WTC11 (cell line): ENCODE measurements around the gene CFAP77. TPM values are rescaled to one million over a fixed set of nuclear protein-coding genes. Genes with fewer than 3 reads are reported as not detected.
A peak's percentile ranks its signal among the peaks of the same experiment; 100 is the strongest.

ENCODE experiments used
- ATAC-seq: fragments of 200-7000 bp; cut with Tn5 transposase; 2 replicates; pipeline ENCODE4 v1.10.0; 2021; ENCODE audit warnings: mild to moderate bottlenecking, moderate library complexity
- CTCF ChIA-PET: fragments of 300-600 bp; sonication (Branson Sonifier 250); formaldehyde crosslinking; loops from one replicate; lab custom pipeline; 2021; ENCODE audit warnings: antibody characterized with exemption; lab: Charles Lee
- POLR2A ChIA-PET: fragments of 350-600 bp; sonication (Branson Sonifier 250); formaldehyde crosslinking; loops from one replicate; lab custom pipeline; 2021; ENCODE audit warnings: antibody characterized with exemption; lab: Charles Lee
- DNase-seq: peaks from one replicate; pipeline ENCODE4 v3.0.0; 2021; ENCODE audit warnings: low spot score
- H3K27ac Mint-ChIP-seq: 2 replicates; pipeline ENCODE4 v1.8.0; 2021; ENCODE audit warnings: mixed read lengths
- H3K27me3 Mint-ChIP-seq: 2 replicates; pipeline ENCODE4 v1.8.0; 2021; ENCODE audit warnings: low read depth, mild to moderate bottlenecking, moderate library complexity, mixed read lengths
- H3K36me3 Mint-ChIP-seq: 2 replicates; pipeline ENCODE4 v1.8.0; 2021; ENCODE audit warnings: mixed read lengths
- H3K4me1 Mint-ChIP-seq: 2 replicates; pipeline ENCODE4 v1.8.0; 2022; ENCODE audit warnings: mixed read lengths
- H3K4me3 Mint-ChIP-seq: 2 replicates; pipeline ENCODE4 v1.8.0; 2021; ENCODE audit warnings: mild to moderate bottlenecking, moderate library complexity, mixed read lengths
- H3K9me3 Mint-ChIP-seq: 2 replicates; pipeline ENCODE4 v1.8.0; 2021; ENCODE audit warnings: mixed read lengths
- CREM ChIP-seq: sonication (generic); formaldehyde crosslinking; IDR thresholded peaks from 2 replicates; pipeline ENCODE4 v1.8.1; 2022; ENCODE audit warnings: mild to moderate bottlenecking, missing genetic modification reagents, moderate library complexity
- ELF4 ChIP-seq: sonication (generic); formaldehyde crosslinking; IDR thresholded peaks from 2 replicates; pipeline ENCODE4 v1.8.1; 2022; ENCODE audit warnings: low read depth, mild to moderate bottlenecking, moderate library complexity, missing genetic modification reagents
- IRF2 ChIP-seq: sonication (generic); formaldehyde crosslinking; IDR thresholded peaks from 2 replicates; pipeline ENCODE4 v1.8.0; 2022; ENCODE audit warnings: low read depth, missing genetic modification reagents, borderline replicate concordance
- JAZF1 ChIP-seq: fragments of 250-450 bp; sonication (Bioruptor Pico); IDR thresholded peaks from 2 replicates; pipeline ENCODE4 v1.9.0; 2021; ENCODE audit warnings: moderate library complexity, mild to moderate bottlenecking, inconsistent platforms
- RORB ChIP-seq: fragments of 250-450 bp; sonication (Bioruptor Pico); IDR thresholded peaks from 2 replicates; pipeline ENCODE4 v1.9.0; 2021; ENCODE audit warnings: mild to moderate bottlenecking
- TCF7 ChIP-seq: sonication (generic); formaldehyde crosslinking; IDR thresholded peaks from 2 replicates; pipeline ENCODE4 v1.8.0; 2022; ENCODE audit warnings: mild to moderate bottlenecking, low read depth, missing genetic modification reagents, moderate library complexity
- TEAD1 ChIP-seq: sonication (generic); formaldehyde crosslinking; IDR thresholded peaks from 2 replicates; pipeline ENCODE4 v1.8.0; 2022; ENCODE audit warnings: mild to moderate bottlenecking, missing genetic modification reagents
- TP53 ChIP-seq: sonication (generic); formaldehyde crosslinking; IDR thresholded peaks from 2 replicates; pipeline ENCODE4 v1.8.1; 2023; ENCODE audit warnings: mild to moderate bottlenecking, missing genetic modification reagents
- ZNF219 ChIP-seq: sonication (generic); formaldehyde crosslinking; IDR thresholded peaks from 2 replicates; pipeline ENCODE4 v1.8.0; 2023; ENCODE audit warnings: missing genetic modification reagents, mild to moderate bottlenecking, borderline replicate concordance
- ZNF396 ChIP-seq: fragments of 250-450 bp; sonication (Bioruptor Pico); IDR thresholded peaks from 2 replicates; pipeline ENCODE4 v1.8.0; 2021; ENCODE audit warnings: mild to moderate bottlenecking, moderate library complexity, borderline replicate concordance
- ZNF423 ChIP-seq: fragments of 250-450 bp; sonication (Bioruptor Pico); IDR thresholded peaks from 2 replicates; pipeline ENCODE4 v2.1.2; 2022; ENCODE audit warnings: mild to moderate bottlenecking, moderate library complexity
- total RNA-seq: library from RNA; stranded (reverse); gene quantifications from 3 replicates; pipeline ENCODE4 v1.2.3, GENCODE V29; 2021
- TF ChIP-seq, protein P1 (sequence below): sonication (generic); formaldehyde crosslinking; IDR thresholded peaks from 2 replicates; pipeline ENCODE4 v1.8.0; 2022; ENCODE audit warnings: mild to moderate bottlenecking, missing genetic modification reagents
- TF ChIP-seq, protein P2 (sequence below): sonication (generic); formaldehyde crosslinking; IDR thresholded peaks from 2 replicates; pipeline ENCODE4 v1.8.1; 2023; ENCODE audit warnings: mild to moderate bottlenecking, missing genetic modification reagents, borderline replicate concordance
- TF ChIP-seq, protein P3 (sequence below): sonication (generic); formaldehyde crosslinking; IDR thresholded peaks from 2 replicates; pipeline ENCODE4 v1.8.1; 2022; ENCODE audit warnings: mild to moderate bottlenecking, moderate library complexity, missing genetic modification reagents
- TF ChIP-seq, protein P4 (sequence below): fragments of 250-450 bp; sonication (Bioruptor Pico); IDR thresholded peaks from 2 replicates; pipeline ENCODE4 v2.1.2; 2022; ENCODE audit warnings: mild to moderate bottlenecking, moderate library complexity
- TF ChIP-seq, protein P5 (sequence below): sonication (generic); formaldehyde crosslinking; IDR thresholded peaks from 2 replicates; pipeline ENCODE4 v1.8.1; 2022; ENCODE audit warnings: low read depth, missing genetic modification reagents, borderline replicate concordance
- TF ChIP-seq, protein P6 (sequence below): sonication (generic); formaldehyde crosslinking; IDR thresholded peaks from 2 replicates; pipeline ENCODE4 v1.8.1; 2023; ENCODE audit warnings: mild to moderate bottlenecking, missing genetic modification reagents
- TF ChIP-seq, protein P7 (sequence below): fragments of 250-450 bp; sonication (Bioruptor Pico); IDR thresholded peaks from 2 replicates; pipeline ENCODE4 v1.9.0; 2021; ENCODE audit warnings: moderate library complexity, mild to moderate bottlenecking, inconsistent platforms, borderline replicate concordance
- TF ChIP-seq, protein P8 (sequence below): sonication (generic); formaldehyde crosslinking; IDR thresholded peaks from 2 replicates; pipeline ENCODE4 v1.8.0; 2022; ENCODE audit warnings: mild to moderate bottlenecking, missing genetic modification reagents
- TF ChIP-seq, protein P9 (sequence below): sonication (generic); formaldehyde crosslinking; conservative IDR thresholded peaks from 2 replicates; pipeline ENCODE4 v1.8.1; 2023; ENCODE audit warnings: mild to moderate bottlenecking, low read depth, missing genetic modification reagents, moderate library complexity

Gene CFAP77
- total RNA-seq, 1 experiment from 2014 or later: 1.2 TPM

DNA sequence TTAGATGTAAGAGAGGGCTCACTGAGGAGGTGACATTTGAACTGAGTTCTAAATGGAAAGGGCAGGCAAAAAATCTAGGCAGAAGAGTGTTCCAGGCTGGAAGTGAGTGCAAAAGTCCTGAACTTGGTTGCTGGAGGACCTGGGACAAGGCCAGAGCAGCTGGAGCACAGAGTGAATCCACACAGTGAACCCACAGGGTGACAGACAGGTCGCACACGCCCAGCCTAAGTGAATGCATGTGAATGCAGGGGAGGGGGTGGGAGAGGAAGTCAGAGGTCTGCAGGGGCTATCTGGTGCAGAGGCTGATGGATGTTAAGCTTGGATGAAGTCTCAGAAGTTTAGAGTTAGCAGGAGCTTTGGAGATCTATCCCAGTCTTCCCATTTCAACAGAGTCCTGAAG, 2.8 kb upstream of the CFAP77 start:
- H3K27ac Mint-ChIP-seq: no peak overlapping the region
- peaks cover 30% of the 10 kb centered on the region for H3K27me3 Mint-ChIP-seq
- H3K4me1 Mint-ChIP-seq: peaks cover 30% of the 10 kb centered on the region
- ChIA-PET POLR2A (no interaction called here), CTCF (no interaction called here)
- H3K36me3 Mint-ChIP-seq: peaks cover 5% of the 10 kb centered on the region
- no peaks in the 10 kb centered on the region for H3K9me3 Mint-ChIP-seq
- DNase-seq (no peak), ATAC-seq (no peak)
- TF ChIP-seq, protein P1, sequence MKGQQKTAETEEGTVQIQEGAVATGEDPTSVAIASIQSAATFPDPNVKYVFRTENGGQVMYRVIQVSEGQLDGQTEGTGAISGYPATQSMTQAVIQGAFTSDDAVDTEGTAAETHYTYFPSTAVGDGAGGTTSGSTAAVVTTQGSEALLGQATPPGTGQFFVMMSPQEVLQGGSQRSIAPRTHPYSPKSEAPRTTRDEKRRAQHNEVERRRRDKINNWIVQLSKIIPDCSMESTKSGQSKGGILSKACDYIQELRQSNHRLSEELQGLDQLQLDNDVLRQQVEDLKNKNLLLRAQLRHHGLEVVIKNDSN (CRISPR knock-in tag): no peak
- no peak for TF ChIP-seq TP53 (CRISPR knock-in tag)
- no peak for TF ChIP-seq ZNF396 (CRISPR knock-in tag)
- no peak for TF ChIP-seq CREM (CRISPR knock-in tag)
- TF ChIP-seq TCF7 (CRISPR knock-in tag): no peak
- TF ChIP-seq, protein P2, sequence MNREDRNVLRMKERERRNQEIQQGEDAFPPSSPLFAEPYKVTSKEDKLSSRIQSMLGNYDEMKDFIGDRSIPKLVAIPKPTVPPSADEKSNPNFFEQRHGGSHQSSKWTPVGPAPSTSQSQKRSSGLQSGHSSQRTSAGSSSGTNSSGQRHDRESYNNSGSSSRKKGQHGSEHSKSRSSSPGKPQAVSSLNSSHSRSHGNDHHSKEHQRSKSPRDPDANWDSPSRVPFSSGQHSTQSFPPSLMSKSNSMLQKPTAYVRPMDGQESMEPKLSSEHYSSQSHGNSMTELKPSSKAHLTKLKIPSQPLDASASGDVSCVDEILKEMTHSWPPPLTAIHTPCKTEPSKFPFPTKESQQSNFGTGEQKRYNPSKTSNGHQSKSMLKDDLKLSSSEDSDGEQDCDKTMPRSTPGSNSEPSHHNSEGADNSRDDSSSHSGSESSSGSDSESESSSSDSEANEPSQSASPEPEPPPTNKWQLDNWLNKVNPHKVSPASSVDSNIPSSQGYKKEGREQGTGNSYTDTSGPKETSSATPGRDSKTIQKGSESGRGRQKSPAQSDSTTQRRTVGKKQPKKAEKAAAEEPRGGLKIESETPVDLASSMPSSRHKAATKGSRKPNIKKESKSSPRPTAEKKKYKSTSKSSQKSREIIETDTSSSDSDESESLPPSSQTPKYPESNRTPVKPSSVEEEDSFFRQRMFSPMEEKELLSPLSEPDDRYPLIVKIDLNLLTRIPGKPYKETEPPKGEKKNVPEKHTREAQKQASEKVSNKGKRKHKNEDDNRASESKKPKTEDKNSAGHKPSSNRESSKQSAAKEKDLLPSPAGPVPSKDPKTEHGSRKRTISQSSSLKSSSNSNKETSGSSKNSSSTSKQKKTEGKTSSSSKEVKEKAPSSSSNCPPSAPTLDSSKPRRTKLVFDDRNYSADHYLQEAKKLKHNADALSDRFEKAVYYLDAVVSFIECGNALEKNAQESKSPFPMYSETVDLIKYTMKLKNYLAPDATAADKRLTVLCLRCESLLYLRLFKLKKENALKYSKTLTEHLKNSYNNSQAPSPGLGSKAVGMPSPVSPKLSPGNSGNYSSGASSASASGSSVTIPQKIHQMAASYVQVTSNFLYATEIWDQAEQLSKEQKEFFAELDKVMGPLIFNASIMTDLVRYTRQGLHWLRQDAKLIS (CRISPR knock-in tag): no peak
- TF ChIP-seq, protein P3, sequence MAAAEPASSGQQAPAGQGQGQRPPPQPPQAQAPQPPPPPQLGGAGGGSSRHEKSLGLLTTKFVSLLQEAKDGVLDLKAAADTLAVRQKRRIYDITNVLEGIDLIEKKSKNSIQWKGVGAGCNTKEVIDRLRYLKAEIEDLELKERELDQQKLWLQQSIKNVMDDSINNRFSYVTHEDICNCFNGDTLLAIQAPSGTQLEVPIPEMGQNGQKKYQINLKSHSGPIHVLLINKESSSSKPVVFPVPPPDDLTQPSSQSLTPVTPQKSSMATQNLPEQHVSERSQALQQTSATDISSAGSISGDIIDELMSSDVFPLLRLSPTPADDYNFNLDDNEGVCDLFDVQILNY: no peak
- TF ChIP-seq, protein P4, sequence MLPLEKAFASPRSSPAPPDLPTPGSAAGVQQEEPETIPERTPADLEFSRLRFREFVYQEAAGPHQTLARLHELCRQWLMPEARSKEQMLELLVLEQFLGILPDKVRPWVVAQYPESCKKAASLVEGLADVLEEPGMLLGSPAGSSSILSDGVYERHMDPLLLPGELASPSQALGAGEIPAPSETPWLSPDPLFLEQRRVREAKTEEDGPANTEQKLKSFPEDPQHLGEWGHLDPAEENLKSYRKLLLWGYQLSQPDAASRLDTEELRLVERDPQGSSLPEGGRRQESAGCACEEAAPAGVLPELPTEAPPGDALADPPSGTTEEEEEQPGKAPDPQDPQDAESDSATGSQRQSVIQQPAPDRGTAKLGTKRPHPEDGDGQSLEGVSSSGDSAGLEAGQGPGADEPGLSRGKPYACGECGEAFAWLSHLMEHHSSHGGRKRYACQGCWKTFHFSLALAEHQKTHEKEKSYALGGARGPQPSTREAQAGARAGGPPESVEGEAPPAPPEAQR: no peak
- TF ChIP-seq, protein P5, sequence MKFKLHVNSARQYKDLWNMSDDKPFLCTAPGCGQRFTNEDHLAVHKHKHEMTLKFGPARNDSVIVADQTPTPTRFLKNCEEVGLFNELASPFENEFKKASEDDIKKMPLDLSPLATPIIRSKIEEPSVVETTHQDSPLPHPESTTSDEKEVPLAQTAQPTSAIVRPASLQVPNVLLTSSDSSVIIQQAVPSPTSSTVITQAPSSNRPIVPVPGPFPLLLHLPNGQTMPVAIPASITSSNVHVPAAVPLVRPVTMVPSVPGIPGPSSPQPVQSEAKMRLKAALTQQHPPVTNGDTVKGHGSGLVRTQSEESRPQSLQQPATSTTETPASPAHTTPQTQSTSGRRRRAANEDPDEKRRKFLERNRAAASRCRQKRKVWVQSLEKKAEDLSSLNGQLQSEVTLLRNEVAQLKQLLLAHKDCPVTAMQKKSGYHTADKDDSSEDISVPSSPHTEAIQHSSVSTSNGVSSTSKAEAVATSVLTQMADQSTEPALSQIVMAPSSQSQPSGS (CRISPR knock-in tag): no peak
- TF ChIP-seq IRF2 (CRISPR knock-in tag): no peak
- TF ChIP-seq, protein P6, sequence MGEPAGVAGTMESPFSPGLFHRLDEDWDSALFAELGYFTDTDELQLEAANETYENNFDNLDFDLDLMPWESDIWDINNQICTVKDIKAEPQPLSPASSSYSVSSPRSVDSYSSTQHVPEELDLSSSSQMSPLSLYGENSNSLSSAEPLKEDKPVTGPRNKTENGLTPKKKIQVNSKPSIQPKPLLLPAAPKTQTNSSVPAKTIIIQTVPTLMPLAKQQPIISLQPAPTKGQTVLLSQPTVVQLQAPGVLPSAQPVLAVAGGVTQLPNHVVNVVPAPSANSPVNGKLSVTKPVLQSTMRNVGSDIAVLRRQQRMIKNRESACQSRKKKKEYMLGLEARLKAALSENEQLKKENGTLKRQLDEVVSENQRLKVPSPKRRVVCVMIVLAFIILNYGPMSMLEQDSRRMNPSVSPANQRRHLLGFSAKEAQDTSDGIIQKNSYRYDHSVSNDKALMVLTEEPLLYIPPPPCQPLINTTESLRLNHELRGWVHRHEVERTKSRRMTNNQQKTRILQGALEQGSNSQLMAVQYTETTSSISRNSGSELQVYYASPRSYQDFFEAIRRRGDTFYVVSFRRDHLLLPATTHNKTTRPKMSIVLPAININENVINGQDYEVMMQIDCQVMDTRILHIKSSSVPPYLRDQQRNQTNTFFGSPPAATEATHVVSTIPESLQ (CRISPR knock-in tag): no peak
- peak overlapping the region; percentile 87 for H3K4me3 Mint-ChIP-seq

DNA sequence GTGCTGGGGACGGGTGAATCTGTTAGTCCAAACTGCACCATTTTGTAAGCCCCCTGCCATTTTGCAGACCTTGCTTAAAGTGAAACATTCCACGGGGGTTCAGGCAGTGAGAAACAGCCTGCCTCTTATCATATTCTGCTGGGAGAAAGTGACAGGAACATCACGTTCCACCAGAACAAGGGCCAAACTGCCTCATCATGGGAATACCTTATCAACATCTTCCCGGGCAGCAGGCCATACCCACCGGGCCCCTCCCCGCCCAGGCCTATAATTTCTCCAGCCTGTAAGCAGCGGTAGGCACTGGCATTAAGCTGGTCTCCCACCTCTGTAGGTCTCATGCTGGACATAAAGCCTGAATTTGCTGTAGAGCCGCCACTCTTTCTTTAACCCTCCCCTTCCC, 1.5 kb upstream of the CFAP77 start:
- H3K27me3 Mint-ChIP-seq: peaks cover 30% of the 10 kb centered on the region
- DNase-seq: no peak
- no peaks in the 10 kb centered on the region for H3K36me3 Mint-ChIP-seq
- no peak for ATAC-seq
- ChIA-PET POLR2A (no interaction called here), CTCF (no interaction called here)
- H3K27ac Mint-ChIP-seq: no peak overlapping the region
- peaks cover 30% of the 10 kb centered on the region for H3K4me1 Mint-ChIP-seq
- no peaks in the 10 kb centered on the region for H3K9me3 Mint-ChIP-seq
- H3K4me3 Mint-ChIP-seq: no peak overlapping the region
- TF ChIP-seq, protein P7, sequence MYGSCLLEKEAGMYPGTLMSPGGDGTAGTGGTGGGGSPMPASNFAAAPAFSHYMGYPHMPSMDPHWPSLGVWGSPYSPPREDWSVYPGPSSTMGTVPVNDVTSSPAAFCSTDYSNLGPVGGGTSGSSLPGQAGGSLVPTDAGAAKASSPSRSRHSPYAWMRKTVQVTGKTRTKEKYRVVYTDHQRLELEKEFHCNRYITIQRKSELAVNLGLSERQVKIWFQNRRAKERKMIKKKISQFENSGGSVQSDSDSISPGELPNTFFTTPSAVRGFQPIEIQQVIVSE: no peak
- TF ChIP-seq RORB (CRISPR knock-in tag): no peak
- TF ChIP-seq, protein P8, sequence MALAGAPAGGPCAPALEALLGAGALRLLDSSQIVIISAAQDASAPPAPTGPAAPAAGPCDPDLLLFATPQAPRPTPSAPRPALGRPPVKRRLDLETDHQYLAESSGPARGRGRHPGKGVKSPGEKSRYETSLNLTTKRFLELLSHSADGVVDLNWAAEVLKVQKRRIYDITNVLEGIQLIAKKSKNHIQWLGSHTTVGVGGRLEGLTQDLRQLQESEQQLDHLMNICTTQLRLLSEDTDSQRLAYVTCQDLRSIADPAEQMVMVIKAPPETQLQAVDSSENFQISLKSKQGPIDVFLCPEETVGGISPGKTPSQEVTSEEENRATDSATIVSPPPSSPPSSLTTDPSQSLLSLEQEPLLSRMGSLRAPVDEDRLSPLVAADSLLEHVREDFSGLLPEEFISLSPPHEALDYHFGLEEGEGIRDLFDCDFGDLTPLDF: no peak
- TF ChIP-seq, protein P9, sequence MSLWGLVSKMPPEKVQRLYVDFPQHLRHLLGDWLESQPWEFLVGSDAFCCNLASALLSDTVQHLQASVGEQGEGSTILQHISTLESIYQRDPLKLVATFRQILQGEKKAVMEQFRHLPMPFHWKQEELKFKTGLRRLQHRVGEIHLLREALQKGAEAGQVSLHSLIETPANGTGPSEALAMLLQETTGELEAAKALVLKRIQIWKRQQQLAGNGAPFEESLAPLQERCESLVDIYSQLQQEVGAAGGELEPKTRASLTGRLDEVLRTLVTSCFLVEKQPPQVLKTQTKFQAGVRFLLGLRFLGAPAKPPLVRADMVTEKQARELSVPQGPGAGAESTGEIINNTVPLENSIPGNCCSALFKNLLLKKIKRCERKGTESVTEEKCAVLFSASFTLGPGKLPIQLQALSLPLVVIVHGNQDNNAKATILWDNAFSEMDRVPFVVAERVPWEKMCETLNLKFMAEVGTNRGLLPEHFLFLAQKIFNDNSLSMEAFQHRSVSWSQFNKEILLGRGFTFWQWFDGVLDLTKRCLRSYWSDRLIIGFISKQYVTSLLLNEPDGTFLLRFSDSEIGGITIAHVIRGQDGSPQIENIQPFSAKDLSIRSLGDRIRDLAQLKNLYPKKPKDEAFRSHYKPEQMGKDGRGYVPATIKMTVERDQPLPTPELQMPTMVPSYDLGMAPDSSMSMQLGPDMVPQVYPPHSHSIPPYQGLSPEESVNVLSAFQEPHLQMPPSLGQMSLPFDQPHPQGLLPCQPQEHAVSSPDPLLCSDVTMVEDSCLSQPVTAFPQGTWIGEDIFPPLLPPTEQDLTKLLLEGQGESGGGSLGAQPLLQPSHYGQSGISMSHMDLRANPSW (CRISPR knock-in tag): no peak
- TF ChIP-seq ZNF219 (CRISPR knock-in tag): no peak
- no peak for TF ChIP-seq TEAD1 (CRISPR knock-in tag)
- TF ChIP-seq ELF4 (CRISPR knock-in tag): no peak
- TF ChIP-seq IRF2 (CRISPR knock-in tag): no peak
- TF ChIP-seq ZNF423 (CRISPR knock-in tag): no peak
- TF ChIP-seq JAZF1: no peak
